BE2C (cell line): Measurements from ENCODE around the gene MARCHF5. TPM values are rescaled to one million over a fixed set of nuclear protein-coding genes. Genes with fewer than 3 reads are reported as not detected.

Experiments used
- DNase-seq: peaks from one replicate; pipeline ENCODE4 v3.0.0-alpha.2; 2020
- H3K27me3 ChIP-seq: fragments of 250-450 bp; sonication (Bioruptor Pico); 2 replicates; pipeline ENCODE4 v1.5.1; 2020; ENCODE audit warnings: mild to moderate bottlenecking
- H3K36me3 ChIP-seq: fragments of 250-450 bp; sonication (Bioruptor Pico); 2 replicates; pipeline ENCODE4 v1.5.1; 2020; ENCODE audit warnings: mild to moderate bottlenecking
- H3K4me1 ChIP-seq: fragments of 250-450 bp; sonication (Bioruptor Pico); 2 replicates; pipeline ENCODE4 v1.5.1; 2020
- H3K4me3 ChIP-seq: 2 replicates; pipeline ENCODE4 v1.5.1; 2011; ENCODE audit warnings: low read depth, low read length
- H3K9me3 ChIP-seq: fragments of 250-450 bp; sonication (Bioruptor Pico); 2 replicates; pipeline ENCODE4 v1.5.1; 2020
- polyA plus RNA-seq: library from polyadenylated mRNA; unstranded; fragments of >200 nt; gene quantifications from one replicate; pipeline ENCODE4 v1.2.1, GENCODE V29; 2012; ENCODE audit warnings: low read depth, missing spikeins; ENCODE audit not compliant: insufficient read length, insufficient read depth
- TF ChIP-seq, protein P1 (sequence below): IDR thresholded peaks from 2 replicates; pipeline ENCODE4 v1.5.1; 2012; ENCODE audit warnings: mild to moderate bottlenecking, low read depth, low read length

The MARCHF5 gene
- 26.2 TPM for polyA plus RNA-seq

DNA sequence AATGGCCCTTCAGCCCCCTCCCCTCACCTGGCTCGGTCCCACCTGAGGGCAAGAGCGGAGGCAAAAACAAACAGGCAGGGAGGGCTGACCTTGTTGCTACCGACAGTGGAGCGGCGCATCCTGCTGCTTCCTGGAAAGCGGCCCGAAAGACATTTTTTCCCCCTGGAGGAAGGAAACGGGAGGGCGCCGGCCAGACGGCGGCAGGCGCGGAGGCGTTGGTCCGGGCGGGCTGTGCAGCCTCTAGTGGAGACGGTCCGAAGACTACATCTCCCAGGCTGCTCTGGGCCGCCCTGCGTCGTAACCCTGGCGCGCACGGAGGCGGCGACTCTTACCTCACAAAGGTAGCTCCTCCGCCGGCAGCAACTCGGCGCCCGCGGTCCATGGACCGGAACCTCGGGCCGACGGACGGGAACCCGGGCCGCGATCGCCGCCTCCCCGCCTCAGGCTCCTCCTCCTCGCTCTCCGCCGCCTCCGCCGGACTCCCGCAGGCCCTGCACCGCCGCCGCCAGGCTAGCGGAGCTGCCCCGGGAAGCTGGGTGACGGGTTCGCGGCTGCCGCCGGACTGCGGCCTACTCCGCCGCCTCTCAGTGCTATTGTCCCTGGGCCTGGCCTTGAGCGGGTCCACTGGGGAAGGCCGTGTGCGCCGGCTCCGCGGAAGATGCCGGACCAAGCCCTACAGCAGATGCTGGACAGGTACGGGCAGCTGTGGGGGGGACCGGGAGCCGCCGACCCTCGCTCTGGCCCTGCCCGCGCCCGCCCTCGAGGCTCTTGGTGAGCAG lies at the start of gene MARCHF5, which contains the start of gene CPEB3:
Gene MARCHF5 (plus strand): TSS at position 331 of the 779 bp plus-strand sequence. CDS start 328 bp downstream, at position 659.
Gene CPEB3 (minus strand): TSS at position 242 of the 779 bp plus-strand sequence. CDS start 50,728 bp downstream, outside the sequence.
- H3K36me3 ChIP-seq: no peaks in the 10 kb centered on the region; the same call in 1 of the 2 replicates
- no peaks in the 10 kb centered on the region for H3K9me3 ChIP-seq
- no peaks in the 10 kb centered on the region for H3K27me3 ChIP-seq
- H3K4me1 ChIP-seq: no peaks in the 10 kb centered on the region
- peak; percentile 95 for DNase-seq
- peak within 1 kb of the TSS; percentile 96 for H3K4me3 ChIP-seq
- TF ChIP-seq, protein P1, sequence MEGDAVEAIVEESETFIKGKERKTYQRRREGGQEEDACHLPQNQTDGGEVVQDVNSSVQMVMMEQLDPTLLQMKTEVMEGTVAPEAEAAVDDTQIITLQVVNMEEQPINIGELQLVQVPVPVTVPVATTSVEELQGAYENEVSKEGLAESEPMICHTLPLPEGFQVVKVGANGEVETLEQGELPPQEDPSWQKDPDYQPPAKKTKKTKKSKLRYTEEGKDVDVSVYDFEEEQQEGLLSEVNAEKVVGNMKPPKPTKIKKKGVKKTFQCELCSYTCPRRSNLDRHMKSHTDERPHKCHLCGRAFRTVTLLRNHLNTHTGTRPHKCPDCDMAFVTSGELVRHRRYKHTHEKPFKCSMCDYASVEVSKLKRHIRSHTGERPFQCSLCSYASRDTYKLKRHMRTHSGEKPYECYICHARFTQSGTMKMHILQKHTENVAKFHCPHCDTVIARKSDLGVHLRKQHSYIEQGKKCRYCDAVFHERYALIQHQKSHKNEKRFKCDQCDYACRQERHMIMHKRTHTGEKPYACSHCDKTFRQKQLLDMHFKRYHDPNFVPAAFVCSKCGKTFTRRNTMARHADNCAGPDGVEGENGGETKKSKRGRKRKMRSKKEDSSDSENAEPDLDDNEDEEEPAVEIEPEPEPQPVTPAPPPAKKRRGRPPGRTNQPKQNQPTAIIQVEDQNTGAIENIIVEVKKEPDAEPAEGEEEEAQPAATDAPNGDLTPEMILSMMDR: peak; percentile 61

DNA sequence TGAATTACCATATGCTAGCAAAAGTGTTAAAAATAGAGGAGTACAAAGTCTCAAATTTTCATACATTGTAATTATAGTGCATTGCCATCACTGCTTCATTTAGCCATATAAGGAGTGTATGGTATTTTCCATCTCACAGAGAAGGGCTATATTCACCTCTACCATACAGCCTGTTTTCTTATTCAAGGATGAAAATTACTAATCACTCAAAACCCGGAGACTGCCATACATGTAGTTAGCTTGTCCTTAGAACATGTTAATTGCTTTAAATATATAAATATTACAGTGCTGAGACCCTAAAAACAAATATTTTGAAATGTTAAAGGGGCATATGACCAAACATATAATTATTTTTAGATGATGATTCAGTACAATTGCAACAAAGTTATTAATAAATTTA lies 49.5 kb upstream of the MARCHF5 start:
- peak overlapping the region; percentile 94 for H3K4me3 ChIP-seq
- no peaks in the 10 kb centered on the region for H3K36me3 ChIP-seq
- no peak for DNase-seq
- H3K4me1 ChIP-seq: peaks cover 5% of the 10 kb centered on the region
- no peaks in the 10 kb centered on the region for H3K27me3 ChIP-seq
- H3K9me3 ChIP-seq: no peaks in the 10 kb centered on the region
- TF ChIP-seq, protein P1: no peak

DNA sequence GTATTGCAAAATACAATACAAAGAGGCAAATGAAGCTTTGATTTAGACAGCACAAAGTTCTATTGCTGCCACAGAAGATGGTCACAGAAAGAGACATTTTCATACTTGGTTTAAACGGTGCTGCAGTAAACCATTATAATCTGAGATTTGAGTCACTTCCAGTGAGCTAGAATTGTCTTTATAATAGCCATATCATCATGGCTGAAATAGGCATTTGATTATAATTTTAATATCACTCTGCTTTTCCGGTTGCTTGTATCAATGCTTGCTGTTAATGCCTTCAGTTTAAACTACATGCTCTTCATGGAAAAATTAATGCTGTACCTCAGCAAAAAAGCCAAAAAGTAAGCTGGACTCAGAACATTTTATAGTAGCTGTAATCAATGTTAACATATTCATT lies 48.6 kb upstream of the MARCHF5 start:
- H3K4me3 ChIP-seq: peak overlapping the region; percentile 67
- DNase-seq: no peak
- H3K27me3 ChIP-seq: no peaks in the 10 kb centered on the region

GRCh38 chr10:92242910-92243671 lies 47.9 kb upstream of the MARCHF5 start:
- Histone ChIP-seq H3K27me3 (no peaks in the 10 kb centered on the region), H3K4me1 (peaks cover 5% of the 10 kb centered on the region), H3K9me3 (no peaks in the 10 kb centered on the region), H3K36me3 (no peaks in the 10 kb centered on the region), H3K4me3 (peak overlapping the region; percentile 67)
- DNase-seq: peak; percentile 57
- TF ChIP-seq, protein P1: no peak

More for the DNA sequence above, 48.6 kb upstream of the MARCHF5 start:
- Histone ChIP-seq H3K9me3 (no peaks in the 10 kb centered on the region), H3K36me3 (no peaks in the 10 kb centered on the region), H3K4me1 (peaks cover 5% of the 10 kb centered on the region)
- TF ChIP-seq, protein P1: no peak

DNA sequence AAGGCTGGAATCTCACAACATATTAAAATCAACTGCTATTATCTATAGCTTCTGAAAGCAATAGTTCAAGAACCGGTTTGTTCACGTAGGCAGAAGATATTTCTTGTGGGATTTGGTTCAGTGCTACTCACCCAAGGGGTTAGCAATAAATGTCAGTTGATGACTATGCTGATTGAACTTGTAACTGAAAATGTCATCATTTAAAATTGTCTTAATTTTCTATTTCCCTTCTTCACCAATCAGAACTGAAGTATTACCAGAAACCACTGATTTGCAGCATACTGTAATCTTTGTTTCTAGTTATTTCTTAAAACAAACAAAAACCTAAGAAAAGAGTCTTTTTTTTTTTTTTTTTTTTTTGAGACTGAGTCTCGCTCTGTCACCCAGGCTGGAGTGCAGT lies 46.2 kb upstream of the MARCHF5 start:
- H3K9me3 ChIP-seq: no peaks in the 10 kb centered on the region
- TF ChIP-seq, protein P1: no peak
- no peak for DNase-seq

More for the DNA sequence above, 46.2 kb upstream of the MARCHF5 start:
- peaks cover 5% of the 10 kb centered on the region for H3K4me1 ChIP-seq
- no peaks in the 10 kb centered on the region for H3K27me3 ChIP-seq
- no peak overlapping the region for H3K4me3 ChIP-seq
- no peaks in the 10 kb centered on the region for H3K36me3 ChIP-seq
